Measurements from ENCODE around the gene HNRNPM. TPM values are rescaled to one million over a fixed set of nuclear protein-coding genes. Genes with fewer than 3 reads are reported as not detected.
"Not testable (repeated sequence)": the region's sequence is repeated elsewhere in the genome, so short reads cannot be mapped to it uniquely, and the experiment has no call there.

HNRNPM gene
- total RNA-seq, 1 donor from 2014 or later = 317 TPM

DNA sequence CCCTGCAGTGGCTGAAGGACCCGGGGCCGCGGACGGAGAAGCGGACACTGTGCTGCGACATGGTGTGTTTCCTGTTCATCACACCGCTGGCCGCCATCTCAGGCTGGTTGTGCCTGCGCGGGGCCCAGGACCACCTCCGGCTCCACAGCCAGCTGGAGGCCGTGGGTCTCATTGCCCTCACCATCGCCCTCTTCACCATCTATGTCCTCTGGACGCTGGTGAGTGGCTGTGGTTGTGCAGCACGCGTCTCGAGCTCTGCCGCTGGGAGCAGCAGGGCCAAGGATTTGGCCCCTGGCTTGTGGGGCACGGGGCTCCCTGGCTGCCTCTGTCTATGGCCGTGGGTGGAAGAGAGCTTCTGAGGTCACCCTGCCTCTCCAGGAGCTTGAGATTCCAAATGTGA is 14.1 kb upstream of the HNRNPM start:
- DNase-seq (ENCODE audit: extremely low spot score, unreplicated experiment) = no peak
- H3K9me3 Mint-ChIP-seq = no peaks in the 10 kb centered on the region
- H3K27me3 Mint-ChIP-seq = no peaks in the 10 kb centered on the region
- H3K4me1 Mint-ChIP-seq (ENCODE audit: unreplicated experiment) = no peaks in the 10 kb centered on the region
- H3K36me3 Mint-ChIP-seq = no peaks in the 10 kb centered on the region
- no peak overlapping the region for H3K4me3 Mint-ChIP-seq
- no peak overlapping the region for H3K27ac Mint-ChIP-seq
- TF ChIP-seq, protein P1, sequence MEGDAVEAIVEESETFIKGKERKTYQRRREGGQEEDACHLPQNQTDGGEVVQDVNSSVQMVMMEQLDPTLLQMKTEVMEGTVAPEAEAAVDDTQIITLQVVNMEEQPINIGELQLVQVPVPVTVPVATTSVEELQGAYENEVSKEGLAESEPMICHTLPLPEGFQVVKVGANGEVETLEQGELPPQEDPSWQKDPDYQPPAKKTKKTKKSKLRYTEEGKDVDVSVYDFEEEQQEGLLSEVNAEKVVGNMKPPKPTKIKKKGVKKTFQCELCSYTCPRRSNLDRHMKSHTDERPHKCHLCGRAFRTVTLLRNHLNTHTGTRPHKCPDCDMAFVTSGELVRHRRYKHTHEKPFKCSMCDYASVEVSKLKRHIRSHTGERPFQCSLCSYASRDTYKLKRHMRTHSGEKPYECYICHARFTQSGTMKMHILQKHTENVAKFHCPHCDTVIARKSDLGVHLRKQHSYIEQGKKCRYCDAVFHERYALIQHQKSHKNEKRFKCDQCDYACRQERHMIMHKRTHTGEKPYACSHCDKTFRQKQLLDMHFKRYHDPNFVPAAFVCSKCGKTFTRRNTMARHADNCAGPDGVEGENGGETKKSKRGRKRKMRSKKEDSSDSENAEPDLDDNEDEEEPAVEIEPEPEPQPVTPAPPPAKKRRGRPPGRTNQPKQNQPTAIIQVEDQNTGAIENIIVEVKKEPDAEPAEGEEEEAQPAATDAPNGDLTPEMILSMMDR (conservative IDR thresholded peaks at IDR 0.05) = no peak

DNA sequence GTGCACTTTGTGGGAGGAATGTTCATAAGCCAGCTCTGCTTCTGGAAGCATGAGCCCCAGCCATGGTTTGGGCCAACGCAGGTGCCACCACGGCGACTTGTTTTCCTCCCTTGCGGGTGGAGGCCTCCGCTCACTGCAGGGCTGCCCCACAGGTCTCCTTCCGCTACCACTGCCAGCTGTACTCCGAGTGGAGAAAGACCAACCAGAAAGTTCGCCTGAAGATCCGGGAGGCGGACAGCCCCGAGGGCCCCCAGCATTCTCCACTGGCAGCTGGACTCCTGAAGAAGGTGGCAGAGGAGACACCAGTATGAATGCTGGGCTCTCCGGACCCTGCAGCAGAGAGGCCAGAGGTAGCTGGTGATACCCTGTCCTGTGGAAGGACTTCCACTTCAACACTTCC is 6.5 kb upstream of the HNRNPM start:
- Mint-ChIP-seq H3K4me1 (ENCODE audit: unreplicated experiment) (no peaks in the 10 kb centered on the region), H3K4me3 (no peak overlapping the region), H3K36me3 (no peaks in the 10 kb centered on the region), H3K27me3 (no peaks in the 10 kb centered on the region), H3K27ac (no peak overlapping the region), H3K9me3 (no peaks in the 10 kb centered on the region)
- no peak for DNase-seq (ENCODE audit: extremely low spot score, unreplicated experiment)
- TF ChIP-seq, protein P1 (conservative IDR thresholded peaks at IDR 0.05) = no peak

DNA sequence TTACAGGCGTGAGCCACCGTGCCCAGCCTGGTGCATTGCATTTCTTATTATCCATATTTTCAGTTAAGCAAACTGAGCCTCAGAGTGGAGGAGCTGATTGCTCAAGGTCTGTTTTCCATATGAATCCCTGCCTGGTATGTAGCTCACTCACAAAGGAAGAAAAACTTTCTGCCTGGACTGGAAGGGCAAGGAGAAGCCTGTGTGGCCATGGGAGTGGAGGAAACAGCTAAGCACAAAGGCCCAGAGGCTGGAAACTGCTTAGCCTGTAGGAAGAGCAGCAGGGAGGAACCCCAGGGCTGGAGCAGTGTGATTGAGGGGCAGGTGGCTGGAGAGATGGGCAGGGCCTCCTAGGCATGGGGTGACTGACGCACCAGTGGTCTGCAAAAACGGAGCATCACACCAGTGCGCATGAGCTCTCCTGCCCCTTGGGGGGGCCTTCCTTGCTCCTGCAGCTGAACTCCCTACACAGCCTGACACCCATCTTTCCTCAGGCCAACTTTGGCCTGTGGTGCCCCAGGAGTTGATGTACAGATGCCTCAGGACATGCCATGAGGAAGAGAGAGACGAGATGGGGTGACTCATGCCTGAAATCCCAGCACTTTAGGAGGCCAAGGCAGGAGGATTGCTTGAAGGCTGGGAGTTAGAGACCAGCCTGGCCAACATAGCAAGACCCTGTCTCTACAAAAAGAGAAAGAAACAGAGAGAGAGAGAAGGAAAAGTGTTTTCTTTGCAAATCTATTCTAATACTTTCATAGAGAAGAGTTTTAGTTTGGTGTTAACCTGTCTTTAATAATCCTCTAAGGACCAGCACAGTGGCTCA is 2.8 kb upstream of the HNRNPM start:
- H3K27ac Mint-ChIP-seq = peak overlapping the region; percentile 70
- no peak for DNase-seq (ENCODE audit: extremely low spot score, unreplicated experiment)
- no peaks in the 10 kb centered on the region for H3K27me3 Mint-ChIP-seq
- H3K4me3 Mint-ChIP-seq = peak overlapping the region; percentile 70
- H3K9me3 Mint-ChIP-seq = no peaks in the 10 kb centered on the region
- H3K4me1 Mint-ChIP-seq (ENCODE audit: unreplicated experiment) = peaks cover 17% of the 10 kb centered on the region
- H3K36me3 Mint-ChIP-seq = peaks cover 10% of the 10 kb centered on the region
- TF ChIP-seq, protein P1 (conservative IDR thresholded peaks at IDR 0.05) = no peak

DNA sequence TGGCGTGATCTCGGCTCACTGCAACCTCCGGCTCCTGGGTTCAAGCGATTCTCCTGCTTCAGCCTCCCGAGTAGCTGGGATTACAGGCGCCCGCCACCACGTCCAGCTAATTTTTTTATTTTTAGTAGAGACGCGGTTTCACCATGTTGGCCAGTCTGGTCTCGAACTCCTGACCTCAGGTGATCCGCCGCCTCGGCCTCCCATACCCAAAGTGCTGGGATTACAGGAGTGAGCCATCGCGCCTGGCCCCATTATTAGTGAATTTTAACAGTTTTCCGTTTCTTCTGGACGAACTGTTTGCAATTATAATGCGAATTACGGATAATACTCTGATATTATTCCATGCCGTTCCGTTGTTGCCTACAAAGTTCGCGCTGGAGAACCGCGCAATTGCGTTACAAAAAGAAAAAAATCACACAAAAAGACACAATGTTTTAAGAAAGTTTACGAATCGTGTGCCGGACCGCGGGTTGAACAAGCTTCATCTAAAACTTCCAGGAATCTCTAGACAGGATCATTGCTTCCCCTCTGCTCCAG is 567 bp upstream of the HNRNPM start:
- H3K27ac Mint-ChIP-seq = peak overlapping the region; percentile 95
- H3K4me1 Mint-ChIP-seq (ENCODE audit: unreplicated experiment) = peaks cover 33% of the 10 kb centered on the region
- H3K27me3 Mint-ChIP-seq; DNase-seq (ENCODE audit: extremely low spot score, unreplicated experiment); H3K9me3 Mint-ChIP-seq: not testable (repeated sequence)
- H3K4me3 Mint-ChIP-seq = peak overlapping the region; percentile 95
- peaks cover 20% of the 10 kb centered on the region for H3K36me3 Mint-ChIP-seq

DNA sequence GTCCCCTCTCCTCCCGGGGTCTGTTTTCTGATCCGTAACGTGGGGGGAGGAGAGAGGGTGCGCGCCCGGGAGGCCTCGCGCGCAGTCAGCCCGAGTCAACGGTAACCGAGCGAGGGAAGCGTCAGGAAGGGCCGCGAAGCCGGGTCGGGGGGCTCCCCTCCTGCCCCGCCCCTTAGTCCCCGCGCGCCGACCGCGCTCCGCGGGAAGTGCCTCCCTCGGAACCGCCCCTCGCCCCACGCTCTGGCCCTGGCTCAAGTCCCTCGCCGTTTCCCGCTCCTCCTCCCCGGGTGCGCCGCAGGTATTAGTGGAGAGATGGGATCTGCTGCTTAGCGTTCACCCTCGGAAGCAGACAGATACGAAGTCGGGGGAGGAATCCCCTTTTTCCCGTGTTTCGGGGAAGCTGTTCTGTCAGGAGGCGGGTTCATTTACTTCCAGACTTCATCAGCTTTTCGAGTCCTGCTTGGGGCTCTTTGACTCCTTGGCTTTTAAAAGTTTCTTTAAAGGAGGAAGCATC is 770 bp downstream of the HNRNPM start:
- Mint-ChIP-seq H3K4me1 (ENCODE audit: unreplicated experiment) (peaks cover 40% of the 10 kb centered on the region), H3K27me3 (no peaks in the 10 kb centered on the region), H3K36me3 (peaks cover 23% of the 10 kb centered on the region), H3K9me3 (no peaks in the 10 kb centered on the region), H3K4me3 (peak overlapping the region; percentile 91), H3K27ac (peak overlapping the region; percentile 77)
- TF ChIP-seq, protein P1 (conservative IDR thresholded peaks at IDR 0.05) = no peak
- peak; percentile 73 for DNase-seq (ENCODE audit: extremely low spot score, unreplicated experiment)

DNA sequence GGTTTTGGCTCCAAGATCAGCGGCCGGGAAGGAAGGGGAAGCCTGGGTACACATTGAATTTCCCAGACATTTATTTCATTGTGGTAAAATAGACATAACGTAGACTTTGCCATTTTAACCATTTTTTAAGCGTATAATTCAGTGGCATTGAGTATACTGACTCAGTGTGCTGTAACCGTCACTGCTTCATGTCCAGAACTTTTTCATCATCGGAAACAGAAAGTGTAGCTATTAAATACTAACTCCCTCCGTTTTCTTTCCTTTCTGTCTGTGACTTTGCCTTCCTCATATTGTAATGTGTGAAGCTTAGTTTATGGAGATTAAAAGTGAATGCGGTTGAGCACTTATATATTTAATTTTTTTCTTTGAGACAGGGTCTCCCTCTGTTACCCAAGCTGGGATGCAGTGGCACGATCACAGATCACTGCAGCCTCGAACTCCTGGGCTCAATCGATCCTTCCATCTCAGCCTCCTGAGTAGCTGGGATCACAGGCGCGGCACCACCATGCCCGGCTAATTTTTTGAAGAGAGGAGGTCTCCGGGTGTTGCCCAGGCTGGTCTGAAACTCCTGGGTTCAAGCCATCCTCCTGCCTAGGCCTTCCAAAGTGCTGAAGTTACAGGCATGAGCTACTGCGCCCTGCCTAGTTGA is 1.4 kb downstream of the HNRNPM start:
- TF ChIP-seq, protein P1 (conservative IDR thresholded peaks at IDR 0.05) = no peak

More for the DNA sequence above, 1.4 kb downstream of the HNRNPM start:
- peaks cover 23% of the 10 kb centered on the region for H3K36me3 Mint-ChIP-seq
- DNase-seq (ENCODE audit: extremely low spot score, unreplicated experiment) = no peak
- peaks cover 41% of the 10 kb centered on the region for H3K4me1 Mint-ChIP-seq (ENCODE audit: unreplicated experiment)
- H3K27me3 Mint-ChIP-seq = no peaks in the 10 kb centered on the region
- no peaks in the 10 kb centered on the region for H3K9me3 Mint-ChIP-seq
- H3K27ac Mint-ChIP-seq = peak overlapping the region; percentile 77
- H3K4me3 Mint-ChIP-seq = peak overlapping the region; percentile 91

Data from type B pancreatic cell (in vitro differentiated cells).